Subcutaneous abdominal adipose tissue (tissue), 5 donors: Measurements from ENCODE around the gene TELO2.

Experiments
- H3K27ac ChIP-seq: one replicate; pipeline ENCODE4 v1.7.0; 2013; ENCODE audit warnings: low read depth, mild to moderate bottlenecking, inconsistent platforms, low read length, moderate library complexity
- H3K27me3 ChIP-seq, 5 donors: one replicate each; pipeline ENCODE4 v1.7.0; 2013; ENCODE audit warnings: low read length in 5 of 5, inconsistent platforms in 1 of 5; ENCODE audit not compliant: control insufficient read depth in 5 of 5, insufficient read depth in 4 of 5
- H3K36me3 ChIP-seq, 5 donors: one replicate each; pipeline ENCODE4 v1.7.0; 2013; ENCODE audit warnings: low read length in 5 of 5; ENCODE audit not compliant: control insufficient read depth in 5 of 5, insufficient read depth in 5 of 5
- H3K4me1 ChIP-seq, 5 donors: one replicate each; pipeline ENCODE4 v1.7.0; 2013; ENCODE audit warnings: low read length in 5 of 5, mild to moderate bottlenecking in 3 of 5, moderate library complexity in 1 of 5; ENCODE audit not compliant: control insufficient read depth in 5 of 5, insufficient read depth in 5 of 5
- H3K4me3 ChIP-seq, 5 donors: one replicate each; pipeline ENCODE4 v1.7.0; 2013; ENCODE audit warnings: low read length in 5 of 5, low read depth in 1 of 5
- H3K9ac ChIP-seq, 5 donors: one replicate each; pipeline ENCODE4 v1.7.0; 2013; ENCODE audit warnings: low read length in 5 of 5, mild to moderate bottlenecking in 4 of 5, moderate library complexity in 3 of 5
- H3K9me3 ChIP-seq, 5 donors: one replicate each; pipeline ENCODE4 v1.7.0; 2013; ENCODE audit warnings: low read length in 5 of 5; ENCODE audit not compliant: control insufficient read depth in 5 of 5
- donor health status: healthy.
- donor health status: healthy.
- donor health status: healthy.
- donor health status: healthy.
- donor health status: healthy.

Gene TELO2

GRCh38 chr16:1559446-1559975 lies 66.4 kb downstream of the TELO2 start:
- H3K9ac ChIP-seq: peak overlapping the region in 1 of 5 donors; percentile 19
- H3K27me3 ChIP-seq: no peaks in the 10 kb centered on the region
- no peak overlapping the region for H3K4me3 ChIP-seq
- H3K4me1 ChIP-seq: peaks cover 0 to 47% (median 8%) of the 10 kb centered on the region in 5 donors
- H3K27ac ChIP-seq: no peak overlapping the region
- H3K36me3 ChIP-seq: peaks cover 0 to 74% (median 56%) of the 10 kb centered on the region in 5 donors
- no peaks in the 10 kb centered on the region for H3K9me3 ChIP-seq
